ENCODE results near the gene ST14.

DNA sequence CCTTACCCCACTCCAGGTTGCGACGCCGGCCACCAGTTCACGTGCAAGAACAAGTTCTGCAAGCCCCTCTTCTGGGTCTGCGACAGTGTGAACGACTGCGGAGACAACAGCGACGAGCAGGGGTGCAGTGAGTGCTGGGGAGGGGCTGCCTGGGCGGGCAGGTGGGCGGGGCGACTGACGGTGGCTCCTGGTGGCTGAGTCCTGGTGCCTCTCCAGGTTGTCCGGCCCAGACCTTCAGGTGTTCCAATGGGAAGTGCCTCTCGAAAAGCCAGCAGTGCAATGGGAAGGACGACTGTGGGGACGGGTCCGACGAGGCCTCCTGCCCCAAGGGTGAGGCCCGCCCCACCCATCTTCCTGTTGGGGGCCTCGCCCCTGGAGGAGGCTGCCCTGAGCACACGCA, 38.7 kb downstream of the ST14 start:
- TF ChIP-seq CTCF (IDR thresholded peaks at IDR 0.05): no peak
- TF ChIP-seq EZH2 (IDR thresholded peaks at IDR 0.05; ENCODE audit: borderline replicate concordance, insufficient read depth, low read depth, low read length, poor library complexity, severe bottlenecking): no peak
